Measurements from ENCODE around the gene LCA5. TPM values are rescaled to one million over a fixed set of nuclear protein-coding genes. Genes with fewer than 3 reads are reported as not detected.

Gene LCA5
- total RNA-seq, 1 experiment from 2014 or later = 10.9 TPM

DNA sequence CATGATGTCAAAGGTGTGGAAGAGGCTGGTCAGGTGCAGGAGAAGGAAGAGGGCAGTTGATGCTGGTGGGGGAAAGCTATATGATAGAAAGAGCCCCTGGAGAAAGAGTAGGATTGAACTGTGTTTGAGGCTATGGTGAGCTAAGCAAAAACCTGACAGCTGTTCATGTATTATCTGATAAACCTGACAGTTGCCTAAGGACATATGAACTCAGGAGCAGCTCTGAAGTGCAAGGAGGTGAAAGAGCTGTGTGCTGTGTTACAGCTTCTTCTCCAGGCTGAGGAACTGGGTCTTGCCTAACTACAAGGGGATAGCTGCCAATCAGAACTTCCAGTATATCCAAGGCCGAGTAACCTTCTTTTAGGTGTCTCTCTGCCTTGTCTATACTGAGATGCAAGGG is 81.8 kb downstream of the LCA5 start:
- TF ChIP-seq, protein P1, sequence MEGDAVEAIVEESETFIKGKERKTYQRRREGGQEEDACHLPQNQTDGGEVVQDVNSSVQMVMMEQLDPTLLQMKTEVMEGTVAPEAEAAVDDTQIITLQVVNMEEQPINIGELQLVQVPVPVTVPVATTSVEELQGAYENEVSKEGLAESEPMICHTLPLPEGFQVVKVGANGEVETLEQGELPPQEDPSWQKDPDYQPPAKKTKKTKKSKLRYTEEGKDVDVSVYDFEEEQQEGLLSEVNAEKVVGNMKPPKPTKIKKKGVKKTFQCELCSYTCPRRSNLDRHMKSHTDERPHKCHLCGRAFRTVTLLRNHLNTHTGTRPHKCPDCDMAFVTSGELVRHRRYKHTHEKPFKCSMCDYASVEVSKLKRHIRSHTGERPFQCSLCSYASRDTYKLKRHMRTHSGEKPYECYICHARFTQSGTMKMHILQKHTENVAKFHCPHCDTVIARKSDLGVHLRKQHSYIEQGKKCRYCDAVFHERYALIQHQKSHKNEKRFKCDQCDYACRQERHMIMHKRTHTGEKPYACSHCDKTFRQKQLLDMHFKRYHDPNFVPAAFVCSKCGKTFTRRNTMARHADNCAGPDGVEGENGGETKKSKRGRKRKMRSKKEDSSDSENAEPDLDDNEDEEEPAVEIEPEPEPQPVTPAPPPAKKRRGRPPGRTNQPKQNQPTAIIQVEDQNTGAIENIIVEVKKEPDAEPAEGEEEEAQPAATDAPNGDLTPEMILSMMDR (IDR thresholded peaks at IDR 0.05; ENCODE audit: insufficient read depth in 1 of 2, low read depth in 1 of 2, low read length in 1 of 2, severe bottlenecking in 1 of 2, unreplicated experiment in 1 of 2) = no peak
- no peak overlapping the region for H3K4me3 ChIP-seq (ENCODE audit: low read depth, low read length)
- CTCF ChIA-PET = no interaction called here
- H3K4me3 Mint-ChIP-seq (ENCODE audit: unreplicated experiment) = no peak overlapping the region
- no peaks in the 10 kb centered on the region for H3K36me3 Mint-ChIP-seq (ENCODE audit: insufficient read depth, unreplicated experiment)
- peaks cover 11% of the 10 kb centered on the region for H3K9me3 Mint-ChIP-seq (ENCODE audit: unreplicated experiment)
- peak overlapping the region; percentile 19 for H3K27ac Mint-ChIP-seq (ENCODE audit: unreplicated experiment)
- H3K36me3 ChIP-seq (ENCODE audit: control insufficient read depth, insufficient read depth, low read length) = no peaks in the 10 kb centered on the region
- POLR2A ChIA-PET = no interaction called here
- peaks cover 21% of the 10 kb centered on the region for H3K4me1 ChIP-seq
- BruUV-seq (replicated peaks) = no TSS peak
- 0 out of 2 replicates have a peak, but pooled peaks cover 4% of the 10 kb centered on the region for H3K9me3 ChIP-seq
- intact Hi-C loops (cut with micrococcal nuclease; ENCODE audit: unreplicated experiment) = no loop called here
- no peaks in the 10 kb centered on the region for H3K27me3 Mint-ChIP-seq (ENCODE audit: insufficient read depth, unreplicated experiment)
- peaks cover 20% of the 10 kb centered on the region for H3K4me1 Mint-ChIP-seq (ENCODE audit: low read depth, unreplicated experiment)
- DNase-seq = no peak
- H3K27me3 ChIP-seq (replicated peaks; ENCODE audit: control insufficient read depth, insufficient read depth, low read length) = no peaks in the 10 kb centered on the region

DNA sequence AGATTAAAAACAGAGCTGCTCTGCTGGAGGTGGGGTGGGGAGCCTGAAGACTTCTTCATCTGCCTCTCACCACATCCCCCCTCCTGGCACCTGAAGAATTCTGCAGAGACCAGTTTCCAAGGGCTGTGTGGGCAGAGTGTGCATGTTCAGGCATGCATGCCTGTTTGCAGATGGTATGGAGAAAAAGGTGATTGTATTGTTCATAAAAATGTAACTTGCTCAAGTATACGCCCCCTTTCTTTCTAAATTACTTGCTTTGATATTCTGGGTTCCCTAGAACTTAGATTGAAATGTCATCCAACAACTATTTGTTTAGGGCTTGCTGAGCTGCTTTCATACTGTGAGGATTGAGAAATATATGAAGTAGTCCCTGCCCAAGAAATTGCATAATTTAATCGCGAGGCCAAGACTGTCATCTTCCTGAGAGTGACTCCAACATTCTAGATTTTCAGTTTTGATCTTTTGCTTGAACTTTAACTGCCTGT is 83.6 kb downstream of the LCA5 start:
- no peak overlapping the region for H3K4me3 Mint-ChIP-seq (ENCODE audit: unreplicated experiment)
- no peaks in the 10 kb centered on the region for H3K27me3 Mint-ChIP-seq (ENCODE audit: insufficient read depth, unreplicated experiment)
- TF ChIP-seq, protein P1 (IDR thresholded peaks at IDR 0.05; ENCODE audit: insufficient read depth in 1 of 2, low read depth in 1 of 2, low read length in 1 of 2, severe bottlenecking in 1 of 2, unreplicated experiment in 1 of 2) = no peak
- no peaks in the 10 kb centered on the region for H3K36me3 Mint-ChIP-seq (ENCODE audit: insufficient read depth, unreplicated experiment)
- H3K9me3 Mint-ChIP-seq (ENCODE audit: unreplicated experiment) = no peaks in the 10 kb centered on the region
- peak; percentile 36 to 49 for DNase-seq
- Histone ChIP-seq H3K9me3 (0 out of 2 replicates have a peak, but pooled peaks cover 4% of the 10 kb centered on the region), H3K4me3 (ENCODE audit: low read depth, low read length) (no peak overlapping the region), H3K36me3 (ENCODE audit: control insufficient read depth, insufficient read depth, low read length) (no peaks in the 10 kb centered on the region), H3K4me1 (peaks cover 23% of the 10 kb centered on the region), H3K27me3 (replicated peaks; ENCODE audit: control insufficient read depth, insufficient read depth, low read length) (no peaks in the 10 kb centered on the region)
- H3K27ac Mint-ChIP-seq (ENCODE audit: unreplicated experiment) = peak overlapping the region; percentile 10
- ChIA-PET CTCF (interaction anchor here (1.6 to 2.0 kb wide), 2 partner anchors 22 to 219 kb away, joined by 4 to 5 read pairs; no protein-coding TSS in a partner anchor), POLR2A (no interaction called here)
- intact Hi-C loops (cut with micrococcal nuclease; ENCODE audit: unreplicated experiment) = no loop called here
- peaks cover 18% of the 10 kb centered on the region for H3K4me1 Mint-ChIP-seq (ENCODE audit: low read depth, unreplicated experiment)
- no TSS peak for BruUV-seq (replicated peaks)

DNA sequence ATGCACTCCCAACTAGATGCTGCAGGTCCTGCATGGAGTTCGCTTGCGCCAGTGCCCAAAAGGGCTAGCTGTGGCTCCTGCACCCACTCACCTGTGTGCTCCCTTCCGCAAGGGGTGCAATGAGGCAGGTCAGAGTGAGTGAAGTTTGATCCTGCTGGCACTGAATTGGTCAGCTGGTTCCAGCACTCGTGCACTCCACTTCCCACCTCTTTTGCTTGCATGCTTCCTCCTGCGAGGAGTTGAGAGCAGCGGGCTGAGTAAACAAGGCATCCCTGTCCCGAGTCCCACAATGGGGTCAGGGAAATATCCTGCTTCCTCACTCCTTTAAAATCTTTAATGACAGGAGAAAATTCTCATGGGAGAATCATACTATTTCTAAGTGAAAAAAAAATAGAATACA is 86.2 kb downstream of the LCA5 start:
- Mint-ChIP-seq H3K27me3 (ENCODE audit: insufficient read depth, unreplicated experiment) (no peaks in the 10 kb centered on the region), H3K9me3 (ENCODE audit: unreplicated experiment) (no peaks in the 10 kb centered on the region), H3K27ac (ENCODE audit: unreplicated experiment) (no peak overlapping the region), H3K4me1 (ENCODE audit: low read depth, unreplicated experiment) (peaks cover 18% of the 10 kb centered on the region), H3K4me3 (ENCODE audit: unreplicated experiment) (no peak overlapping the region), H3K36me3 (ENCODE audit: insufficient read depth, unreplicated experiment) (no peaks in the 10 kb centered on the region)
- Histone ChIP-seq H3K36me3 (ENCODE audit: control insufficient read depth, insufficient read depth, low read length) (no peaks in the 10 kb centered on the region), H3K9me3 (no peaks in the 10 kb centered on the region), H3K4me1 (peaks cover 23% of the 10 kb centered on the region), H3K4me3 (ENCODE audit: low read depth, low read length) (no peak overlapping the region), H3K27me3 (replicated peaks; ENCODE audit: control insufficient read depth, insufficient read depth, low read length) (no peaks in the 10 kb centered on the region)
- intact Hi-C loops (cut with micrococcal nuclease; ENCODE audit: unreplicated experiment) = no loop called here
- ChIA-PET POLR2A (no interaction called here), CTCF (no interaction called here)
- DNase-seq = no peak
- no TSS peak for BruUV-seq (replicated peaks)
- TF ChIP-seq, protein P1 (IDR thresholded peaks at IDR 0.05; ENCODE audit: insufficient read depth in 1 of 2, low read depth in 1 of 2, low read length in 1 of 2, severe bottlenecking in 1 of 2, unreplicated experiment in 1 of 2) = no peak
